ENCODE data around the gene PTH1R.

GRCh38 chr3:46906471-46907058 lies 29.0 kb downstream of the PTH1R start:
- TF ChIP-seq CTCF (IDR thresholded peaks at IDR 0.05) = no peak
- TF ChIP-seq EZH2 (IDR thresholded peaks at IDR 0.05) = no peak

Data from neural progenitor cell (in vitro differentiated cells).